ENCODE results near the gene MNX1. TPM values are rescaled to one million over a fixed set of nuclear protein-coding genes. Genes with fewer than 3 reads are reported as not detected.
A peak's percentile ranks its signal among the peaks of the same experiment; 100 is the strongest.

The MNX1 gene
- total RNA-seq, 2 experiments from 2014 or later: not detected

- no peaks in the 10 kb centered on the region for H3K9me3 Mint-ChIP-seq (ENCODE audit: low read depth)
- CTCF ChIA-PET: interaction anchor here (0.7 to 0.9 kb wide), 2 partner anchors 22 to 177 kb away, joined by 3 to 4 read pairs; no protein-coding TSS in a partner anchor
- no peaks in the 10 kb centered on the region for H3K4me1 Mint-ChIP-seq
- ATAC-seq (no peak), DNase-seq (peak; percentile 30)
- H3K36me3 Mint-ChIP-seq: no peaks in the 10 kb centered on the region
- no peak overlapping the region for H3K27ac Mint-ChIP-seq
- peaks cover 51% of the 10 kb centered on the region for H3K27me3 Mint-ChIP-seq
- no peak overlapping the region for H3K4me3 Mint-ChIP-seq
Measured at GRCh38 chr7:156994417-156994816, 16.0 kb downstream of the MNX1 start.

GRCh38 chr7:156993925-156994235, 16.6 kb downstream of the MNX1 start:
- Mint-ChIP-seq H3K27me3 (peaks cover 47% of the 10 kb centered on the region), H3K4me1 (no peaks in the 10 kb centered on the region), H3K9me3 (ENCODE audit: low read depth) (no peaks in the 10 kb centered on the region), H3K27ac (no peak overlapping the region), H3K36me3 (no peaks in the 10 kb centered on the region), H3K4me3 (no peak overlapping the region)
- DNase-seq (peak; percentile 9), ATAC-seq (no peak)
- CTCF ChIA-PET: interaction anchor here (0.7 to 0.9 kb wide), 2 partner anchors 21 to 31 kb away, joined by 3 read pairs; no protein-coding TSS in a partner anchor

- ATAC-seq (no peak), DNase-seq (peak; percentile 25)
- Mint-ChIP-seq H3K4me3 (no peak overlapping the region), H3K27me3 (peaks cover 41% of the 10 kb centered on the region), H3K27ac (no peak overlapping the region), H3K36me3 (no peaks in the 10 kb centered on the region), H3K4me1 (no peaks in the 10 kb centered on the region), H3K9me3 (ENCODE audit: low read depth) (no peaks in the 10 kb centered on the region)
- CTCF ChIA-PET: interaction anchor here (0.7 to 0.9 kb wide), 3 partner anchors 21 to 32 kb away, joined by 3 read pairs; no protein-coding TSS in a partner anchor
Measured at GRCh38 chr7:156993021-156993924, 17.2 kb downstream of the MNX1 start.

GRCh38 chr7:156989766-156990535, 20.5 kb downstream of the MNX1 start:
- Mint-ChIP-seq H3K4me1 (no peaks in the 10 kb centered on the region), H3K27me3 (peaks cover 15% of the 10 kb centered on the region), H3K9me3 (ENCODE audit: low read depth) (no peaks in the 10 kb centered on the region), H3K36me3 (no peaks in the 10 kb centered on the region), H3K4me3 (no peak overlapping the region), H3K27ac (no peak overlapping the region)
- peak; percentile 31 for DNase-seq
- CTCF ChIA-PET: no interaction called here
- no peak for ATAC-seq

- no peak overlapping the region for H3K27ac Mint-ChIP-seq
- no peaks in the 10 kb centered on the region for H3K4me1 Mint-ChIP-seq
- CTCF ChIA-PET: no interaction called here
- DNase-seq (no peak), ATAC-seq (no peak)
- no peak overlapping the region for H3K4me3 Mint-ChIP-seq
- H3K36me3 Mint-ChIP-seq: no peaks in the 10 kb centered on the region
- H3K27me3 Mint-ChIP-seq: peaks cover 9% of the 10 kb centered on the region
- H3K9me3 Mint-ChIP-seq (ENCODE audit: low read depth): no peaks in the 10 kb centered on the region
Measured at GRCh38 chr7:156988343-156989185, 21.9 kb downstream of the MNX1 start.

- Mint-ChIP-seq H3K36me3 (peaks cover 1% of the 10 kb centered on the region), H3K27me3 (no peaks in the 10 kb centered on the region), H3K9me3 (ENCODE audit: low read depth) (no peaks in the 10 kb centered on the region), H3K4me3 (no peak overlapping the region), H3K4me1 (no peaks in the 10 kb centered on the region), H3K27ac (no peak overlapping the region)
- no peak for DNase-seq
- no peak for ATAC-seq
- CTCF ChIA-PET: no interaction called here
Measured at GRCh38 chr7:156986378-156986777, 24.1 kb downstream of the MNX1 start.

- ATAC-seq: no peak
- Mint-ChIP-seq H3K36me3 (peaks cover 1% of the 10 kb centered on the region), H3K9me3 (ENCODE audit: low read depth) (no peaks in the 10 kb centered on the region), H3K27ac (no peak overlapping the region), H3K4me3 (no peak overlapping the region), H3K27me3 (no peaks in the 10 kb centered on the region), H3K4me1 (no peaks in the 10 kb centered on the region)
- DNase-seq: no peak
- CTCF ChIA-PET: no interaction called here
Measured at GRCh38 chr7:156985101-156985992, 25.1 kb downstream of the MNX1 start.

GRCh38 chr7:156984174-156984891, 26.1 kb downstream of the MNX1 start:
- no peaks in the 10 kb centered on the region for H3K27me3 Mint-ChIP-seq
- ATAC-seq (no peak), DNase-seq (no peak)
- H3K36me3 Mint-ChIP-seq: peaks cover 4% of the 10 kb centered on the region
- H3K27ac Mint-ChIP-seq: no peak overlapping the region
- CTCF ChIA-PET: no interaction called here
- no peaks in the 10 kb centered on the region for H3K4me1 Mint-ChIP-seq
- H3K9me3 Mint-ChIP-seq (ENCODE audit: low read depth): no peaks in the 10 kb centered on the region
- H3K4me3 Mint-ChIP-seq: no peak overlapping the region

- CTCF ChIA-PET: interaction anchor here (0.7 kb wide), 1 partner anchor 55 kb away, joined by 3 read pairs; no protein-coding TSS in a partner anchor
- no peak overlapping the region for H3K27ac Mint-ChIP-seq
- no peaks in the 10 kb centered on the region for H3K27me3 Mint-ChIP-seq
- no peaks in the 10 kb centered on the region for H3K9me3 Mint-ChIP-seq (ENCODE audit: low read depth)
- DNase-seq: no peak
- no peaks in the 10 kb centered on the region for H3K4me1 Mint-ChIP-seq
- ATAC-seq: no peak
- no peak overlapping the region for H3K4me3 Mint-ChIP-seq
- peaks cover 4% of the 10 kb centered on the region for H3K36me3 Mint-ChIP-seq
Measured at GRCh38 chr7:156979711-156980110, 30.8 kb downstream of the MNX1 start.

- Mint-ChIP-seq H3K36me3 (peaks cover 4% of the 10 kb centered on the region), H3K9me3 (ENCODE audit: low read depth) (no peaks in the 10 kb centered on the region)
Measured at GRCh38 chr7:156979007-156979606, 31.4 kb downstream of the MNX1 start.

GRCh38 chr7:156975620-156976019, 34.8 kb downstream of the MNX1 start:
- H3K9me3 Mint-ChIP-seq (ENCODE audit: low read depth): no peaks in the 10 kb centered on the region
- ATAC-seq (no peak), DNase-seq (no peak)
- no peaks in the 10 kb centered on the region for H3K4me1 Mint-ChIP-seq
- CTCF ChIA-PET: interaction anchor here (0.7 kb wide), 1 partner anchor 548 kb away, joined by 3 read pairs; no protein-coding TSS in a partner anchor
- H3K4me3 Mint-ChIP-seq: no peak overlapping the region
- H3K27me3 Mint-ChIP-seq: no peaks in the 10 kb centered on the region
- peaks cover 7% of the 10 kb centered on the region for H3K36me3 Mint-ChIP-seq
- H3K27ac Mint-ChIP-seq: no peak overlapping the region

More at GRCh38 chr7:156979007-156979606, 31.4 kb downstream of the MNX1 start:
- Mint-ChIP-seq H3K4me1 (no peaks in the 10 kb centered on the region), H3K4me3 (no peak overlapping the region), H3K27me3 (no peaks in the 10 kb centered on the region), H3K27ac (no peak overlapping the region)
- CTCF ChIA-PET: no interaction called here
- DNase-seq (no peak), ATAC-seq (no peak)

All from activated CD8-positive, alpha-beta memory T cell treated with anti-CD3 and anti-CD28 coated beads, Interleukin-2, amount 10 ng/mL, durations not matched to agents 7 days and 5 days (primary cell).